ENCODE measurements around the gene FCN2.

FCN2 gene

DNA sequence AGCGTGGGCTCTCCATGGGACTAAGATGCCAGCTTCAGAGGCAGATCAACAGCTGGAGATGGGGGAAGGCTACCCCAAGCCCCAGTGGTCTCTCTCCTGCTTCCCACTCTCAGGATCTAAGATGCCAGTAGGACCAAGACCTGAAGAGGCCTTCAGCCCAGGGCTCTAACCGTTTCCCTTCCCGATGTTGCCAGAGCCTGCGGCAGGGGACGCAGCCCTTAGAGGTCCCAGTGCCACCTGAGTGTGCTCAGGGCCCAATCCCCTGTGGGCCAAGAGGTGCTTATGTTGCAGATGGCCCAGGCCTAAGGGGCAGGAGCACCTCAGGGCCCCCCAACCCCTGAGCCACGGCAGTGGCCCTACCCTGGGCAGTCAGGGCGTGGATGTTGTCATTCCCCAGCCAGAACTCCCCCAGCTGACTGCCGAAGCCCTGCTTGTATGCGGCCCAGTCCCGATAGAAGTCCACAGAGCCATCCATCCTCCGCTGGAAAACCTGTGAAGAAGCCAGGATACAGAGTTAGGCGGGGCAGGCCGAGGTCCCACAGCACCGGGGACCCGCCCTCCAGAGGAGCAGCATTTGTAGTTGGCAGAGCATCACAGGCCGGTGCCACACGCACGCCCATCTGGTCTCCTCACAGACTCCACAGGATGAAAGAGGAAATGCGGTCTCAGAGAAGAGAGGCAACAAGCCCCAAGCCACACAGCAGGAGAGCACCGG, 31.7 kb downstream of the FCN2 start:
- DNase-seq (ENCODE audit: low spot score) = no peak

DNA sequence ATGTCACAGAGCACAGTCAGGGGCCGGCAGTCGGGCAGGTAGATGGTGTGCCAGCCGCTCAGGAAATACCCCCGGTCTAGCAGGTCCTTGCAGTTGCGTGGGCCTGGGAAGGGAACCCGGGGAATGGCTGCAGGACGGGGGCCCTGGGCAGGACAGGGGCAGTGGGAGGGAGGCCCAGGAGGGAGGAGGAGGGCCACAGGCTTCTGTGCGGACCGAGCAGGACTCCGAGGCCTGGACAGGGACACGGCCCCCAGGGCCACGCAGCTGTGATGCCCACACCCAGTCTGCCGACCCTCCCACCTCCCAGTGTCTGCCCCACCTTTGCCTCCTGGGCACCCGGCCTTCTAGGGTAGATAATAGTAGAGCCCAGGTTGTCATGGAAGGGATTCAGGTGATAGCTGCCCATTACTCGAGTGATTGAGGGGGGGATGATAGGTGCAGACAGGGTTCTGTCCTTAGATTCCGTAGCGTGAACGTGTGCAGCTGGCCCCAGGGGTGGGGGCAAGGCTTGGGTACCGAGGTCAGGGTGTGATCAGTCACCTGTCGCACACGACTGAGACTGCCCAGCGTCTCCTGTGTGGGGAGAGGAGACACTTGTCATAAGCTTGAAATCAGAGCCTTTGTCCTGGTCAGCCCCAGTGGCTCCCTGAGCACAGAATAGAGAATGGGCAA, 32.6 kb downstream of the FCN2 start:
- DNase-seq (ENCODE audit: low spot score) = no peak

DNA sequence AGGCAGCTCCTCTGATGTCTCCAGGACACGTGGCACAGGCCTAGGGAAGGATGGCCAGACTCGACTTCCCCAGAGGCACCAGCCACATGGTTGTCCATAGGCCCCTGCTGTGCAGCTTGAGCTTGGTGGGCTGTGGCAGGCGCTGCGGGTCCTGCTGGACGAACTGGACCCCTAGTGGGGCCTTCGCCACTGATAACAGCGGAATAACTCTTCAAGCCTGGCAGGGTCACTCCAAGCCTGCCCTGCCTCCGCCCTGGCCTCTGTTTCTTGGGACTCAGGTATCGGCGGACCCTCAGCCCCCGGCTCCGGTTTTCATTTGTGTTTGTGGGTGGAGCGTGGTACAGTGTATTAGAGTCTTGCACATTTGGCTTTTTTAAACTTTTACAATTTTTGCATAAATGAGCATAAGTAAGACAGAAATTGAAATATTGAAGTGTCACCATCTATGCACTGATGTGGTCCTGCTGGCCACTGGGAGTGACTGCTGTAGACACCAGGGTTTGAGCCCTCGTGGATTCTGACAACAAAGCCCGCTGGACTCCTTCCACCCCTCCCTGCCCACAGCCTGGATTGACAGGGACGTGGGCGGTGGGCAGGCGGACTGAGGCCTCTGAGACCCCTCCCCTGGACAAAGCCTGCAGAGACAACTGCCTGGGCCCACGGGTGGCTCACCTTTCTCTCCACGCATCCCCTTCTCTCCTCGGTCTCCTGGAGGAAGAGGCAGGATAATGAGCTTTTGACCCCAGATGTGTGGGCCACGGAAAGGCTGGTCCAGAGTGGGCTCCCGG, 33.3 kb downstream of the FCN2 start:
- no peak for DNase-seq (ENCODE audit: low spot score)

DNA sequence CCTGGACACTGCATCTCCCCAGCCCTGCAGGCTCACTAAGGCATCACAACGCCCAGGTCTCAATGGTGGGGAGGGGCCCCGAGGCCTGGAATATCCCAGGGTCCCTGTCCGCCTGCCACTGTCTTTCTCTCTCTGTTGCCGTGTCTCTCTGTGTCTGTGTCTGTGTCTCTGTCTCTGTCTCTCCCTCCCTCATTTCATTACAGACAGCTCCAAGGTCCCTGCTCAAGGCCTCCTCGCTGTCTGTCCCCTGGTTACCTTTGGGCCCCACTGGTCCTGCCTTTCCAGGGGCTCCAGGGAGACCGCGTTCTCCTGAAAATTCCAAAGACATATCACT, 33.9 kb downstream of the FCN2 start:
- no peak for DNase-seq (ENCODE audit: low spot score)

DNA sequence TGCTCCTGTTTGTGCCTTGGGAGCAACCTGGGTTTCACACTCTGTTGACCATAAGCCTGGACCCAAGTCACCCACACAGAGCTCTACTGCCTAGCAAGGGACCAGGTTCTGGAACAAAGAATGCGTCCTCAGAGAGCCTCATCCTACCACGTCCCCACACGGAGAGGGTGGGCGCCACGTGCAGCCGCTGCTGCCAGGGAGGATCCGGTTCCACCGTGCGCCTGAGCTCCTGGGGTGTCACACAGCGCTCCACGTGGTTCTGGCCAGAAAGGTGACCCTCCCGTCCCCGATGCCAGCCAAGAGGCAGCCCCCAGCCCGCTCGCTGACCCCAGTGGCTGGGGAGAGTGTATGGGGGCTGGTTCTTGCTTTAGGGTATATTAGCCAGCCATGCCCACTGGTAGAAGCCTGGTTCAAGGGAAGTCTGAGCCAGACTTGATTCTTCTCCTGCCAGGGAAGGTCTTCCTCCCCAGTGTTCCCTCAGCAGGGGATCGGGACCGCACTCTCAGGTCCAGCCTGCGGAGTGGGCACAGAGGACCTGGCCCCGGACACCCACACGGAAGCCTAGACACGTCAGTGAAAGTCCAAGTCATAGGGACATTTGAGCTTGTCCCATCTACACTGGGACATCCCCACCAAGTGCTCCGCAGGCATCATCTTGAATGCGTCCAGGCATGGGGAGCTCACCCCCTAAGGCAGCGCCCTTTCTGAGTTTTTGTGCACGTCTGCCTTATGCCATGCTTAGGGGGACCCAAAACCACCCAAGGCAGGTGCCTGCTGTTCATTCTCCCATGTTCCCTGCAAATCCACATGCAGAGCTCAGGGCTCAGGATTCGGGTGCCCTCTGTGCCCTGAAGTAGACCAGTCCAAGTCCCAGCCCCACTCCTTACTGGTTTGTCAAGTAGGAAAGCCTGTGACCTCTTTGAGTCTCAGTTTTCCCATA, 34.7 kb downstream of the FCN2 start:
- DNase-seq (ENCODE audit: low spot score) = no peak

DNA sequence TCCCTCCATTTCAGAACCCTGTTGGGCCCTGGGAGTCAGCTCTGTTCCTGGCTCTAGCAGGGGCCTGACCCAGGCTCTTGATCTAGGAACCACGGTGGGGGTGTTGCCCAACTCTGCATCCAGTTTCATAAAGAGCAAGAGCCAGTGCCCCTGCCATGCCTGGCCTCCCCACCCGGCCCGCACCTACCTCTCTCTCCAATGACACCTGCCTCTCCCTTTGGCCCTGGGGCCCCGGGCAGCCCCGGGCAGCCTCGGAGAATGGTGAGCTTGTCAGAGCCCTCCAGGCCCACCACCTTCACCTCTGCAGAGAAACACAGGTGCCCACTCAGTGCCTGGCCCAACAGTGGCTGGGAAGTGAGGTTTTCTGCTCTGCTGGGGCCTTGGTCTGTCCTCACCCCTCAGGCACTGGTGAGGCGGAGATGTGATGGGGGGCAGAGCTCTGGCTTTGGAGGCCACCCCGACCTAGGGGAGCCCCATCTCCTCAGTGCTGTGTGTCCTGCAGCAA, 35.6 kb downstream of the FCN2 start:
- DNase-seq (ENCODE audit: low spot score) = no peak

DNA sequence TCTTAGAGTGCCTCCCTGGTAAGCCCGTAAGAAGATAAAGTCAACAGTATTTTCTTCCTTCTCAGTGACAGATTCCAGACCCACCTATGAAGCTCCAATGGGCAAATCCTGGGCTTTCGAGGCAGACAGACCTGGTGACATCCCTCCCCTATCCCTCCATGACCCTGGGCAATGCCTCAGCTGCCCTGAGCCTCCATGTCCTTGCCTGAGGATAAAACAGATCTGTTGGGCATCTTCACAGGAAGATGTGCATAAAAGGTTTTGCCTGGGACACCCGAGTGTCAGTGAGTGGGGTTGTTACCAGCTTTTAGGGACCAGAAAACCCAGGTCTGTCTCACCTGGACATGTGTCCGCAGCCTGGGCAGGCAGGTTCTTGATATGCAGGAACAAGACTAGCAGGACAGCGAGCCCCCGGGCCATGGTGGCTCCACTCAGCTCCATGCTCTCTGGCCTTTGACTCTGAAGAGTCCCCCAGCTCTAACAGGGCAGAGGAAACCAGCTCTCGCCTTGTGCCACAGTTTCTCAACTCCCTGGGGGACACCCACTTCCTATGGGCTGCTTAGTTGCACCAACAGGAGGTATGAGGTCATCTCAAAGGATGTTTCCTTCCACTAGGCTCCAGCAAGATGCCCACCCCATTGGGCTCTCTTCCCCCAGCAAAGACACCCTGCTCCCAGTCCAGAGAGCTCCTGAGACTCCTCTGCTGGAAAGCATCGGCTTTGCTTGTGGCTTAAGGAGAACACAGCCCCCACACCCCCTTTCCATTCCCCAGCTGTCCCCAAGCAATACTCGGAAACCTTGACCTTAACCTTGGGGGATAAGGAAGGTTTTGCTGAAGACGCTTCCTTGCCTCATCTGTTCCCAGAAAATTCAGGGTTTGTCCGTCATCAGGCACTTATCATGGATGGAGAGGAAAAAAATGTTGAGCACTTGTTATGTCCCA, 37.1 kb downstream of the FCN2 start, which contains the start of gene FCN1:
TSS of gene FCN1 (minus strand) at position 482 of the 943 bp plus-strand sequence. CDS start at position 441, 41 bp downstream.
- DNase-seq (ENCODE audit: low spot score) = no peak

DNA sequence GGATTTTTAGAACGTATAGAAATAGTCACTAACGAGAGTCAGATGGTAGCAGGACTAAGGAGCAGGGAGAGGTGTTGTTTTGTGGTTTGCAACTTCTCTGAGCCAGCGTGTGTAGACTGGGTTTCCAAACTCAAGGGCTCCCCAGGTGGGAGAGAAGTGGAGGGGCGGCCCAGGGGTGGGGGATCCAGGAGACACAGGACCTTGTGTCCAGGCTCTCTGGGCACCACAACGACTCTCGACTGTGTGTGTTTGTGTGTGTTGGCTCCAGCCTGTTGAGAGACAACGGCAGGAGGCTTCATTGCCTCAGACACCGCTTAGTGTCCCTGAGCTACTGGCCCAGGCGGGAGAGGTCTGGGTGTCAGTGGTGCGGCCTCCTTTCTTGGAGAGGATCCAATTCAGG, 38.0 kb downstream of the FCN2 start:
- DNase-seq (ENCODE audit: low spot score) = no peak

DNA sequence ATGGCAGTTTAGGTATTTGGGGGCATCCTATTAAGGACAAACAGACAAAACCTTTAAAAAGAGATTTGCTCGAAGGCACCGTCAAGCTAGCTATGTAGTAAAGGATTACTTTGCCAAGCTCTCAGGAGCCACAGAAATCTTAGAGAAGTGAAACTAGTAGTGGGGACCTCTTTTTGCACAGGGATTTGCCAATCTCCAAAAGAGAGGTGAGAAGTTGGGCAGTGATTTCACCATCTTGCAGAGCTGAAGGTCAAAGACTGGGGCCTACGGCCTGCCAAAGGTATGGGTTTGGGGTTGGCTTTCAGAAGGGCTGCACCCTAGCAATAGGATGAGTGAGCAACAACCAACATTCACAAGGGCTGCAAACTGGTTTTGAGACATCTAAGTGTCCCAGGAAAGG, 38.7 kb downstream of the FCN2 start:
- no peak for DNase-seq (ENCODE audit: low spot score)

DNA sequence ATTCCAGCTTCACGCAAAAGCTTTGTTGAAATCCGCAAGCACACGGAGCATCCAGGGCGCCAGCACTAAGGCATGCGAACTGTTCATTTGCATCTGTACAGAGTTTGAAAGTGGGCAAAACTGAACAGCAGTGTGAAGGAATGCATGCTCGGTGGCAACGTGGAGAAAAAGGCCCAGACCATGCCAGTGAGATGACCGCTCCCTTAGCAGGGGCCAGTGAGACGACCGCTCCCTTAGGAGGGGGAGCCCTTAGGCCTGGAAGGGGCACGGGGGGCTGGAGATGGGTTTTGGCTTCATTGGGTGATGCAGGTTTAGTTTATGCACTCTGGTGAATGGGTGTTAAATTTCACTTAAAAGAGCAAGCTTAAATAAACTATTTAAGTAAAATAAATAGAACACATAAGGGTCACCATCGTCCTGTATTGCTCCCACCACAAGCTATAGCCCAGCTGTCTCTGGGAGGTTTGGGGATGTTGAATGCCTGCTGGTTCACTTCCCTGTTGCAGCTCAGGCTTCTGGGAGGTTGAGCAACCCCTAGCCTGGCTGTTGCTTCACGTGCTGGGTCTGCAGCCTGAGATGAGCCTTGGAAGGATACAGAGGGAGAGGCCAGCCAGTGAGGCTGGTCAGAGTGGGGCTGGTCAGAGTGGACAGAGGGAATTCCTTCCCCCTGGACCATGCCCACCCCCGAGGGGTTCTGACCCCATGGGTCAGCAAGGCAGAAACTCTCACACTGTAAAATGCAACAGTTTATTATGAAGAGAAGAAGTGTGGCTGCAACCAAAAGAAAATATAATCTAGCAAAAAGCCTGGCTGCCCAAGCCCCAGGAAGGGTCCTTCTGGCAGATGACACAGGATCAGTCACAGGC, 41.7 kb downstream of the FCN2 start:
- peak; percentile 24 for DNase-seq (ENCODE audit: low spot score)

DNA sequence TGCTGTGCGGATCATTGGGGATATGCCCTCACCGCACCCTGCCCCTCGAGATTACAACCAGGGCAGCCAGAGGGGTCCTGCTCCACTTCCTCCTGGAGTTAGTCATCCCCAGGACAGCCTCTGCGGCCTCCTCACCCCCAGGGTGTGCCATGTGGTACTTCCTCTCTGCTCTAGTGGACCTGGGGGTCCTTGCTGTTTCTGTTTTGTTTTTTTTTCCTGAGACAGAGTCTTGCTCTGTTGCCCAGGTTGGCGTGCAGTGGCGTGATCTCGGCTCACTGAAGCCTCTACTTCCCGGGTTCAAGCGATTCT, 42.3 kb downstream of the FCN2 start:
- no peak for DNase-seq (ENCODE audit: low spot score)

DNA sequence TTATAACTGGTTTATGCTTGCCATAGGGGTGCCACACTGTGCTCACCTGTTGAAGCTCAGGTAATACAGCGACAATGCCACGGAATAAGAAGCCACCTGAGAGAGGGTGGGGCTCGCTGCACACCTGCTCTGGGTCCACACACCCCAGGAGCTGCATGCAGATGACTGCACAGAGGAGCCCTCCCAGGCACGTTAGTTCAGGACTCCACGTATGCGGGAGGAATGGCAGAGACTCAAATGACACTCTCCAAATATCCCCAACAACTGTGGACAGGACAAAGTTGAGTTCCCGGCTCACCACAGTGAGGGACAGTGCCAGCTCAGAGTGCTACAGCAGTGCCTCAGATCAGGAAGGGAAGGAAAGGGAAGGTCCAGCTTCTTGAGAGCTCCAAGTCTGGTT, 42.9 kb downstream of the FCN2 start:
- DNase-seq (ENCODE audit: low spot score) = no peak

DNA sequence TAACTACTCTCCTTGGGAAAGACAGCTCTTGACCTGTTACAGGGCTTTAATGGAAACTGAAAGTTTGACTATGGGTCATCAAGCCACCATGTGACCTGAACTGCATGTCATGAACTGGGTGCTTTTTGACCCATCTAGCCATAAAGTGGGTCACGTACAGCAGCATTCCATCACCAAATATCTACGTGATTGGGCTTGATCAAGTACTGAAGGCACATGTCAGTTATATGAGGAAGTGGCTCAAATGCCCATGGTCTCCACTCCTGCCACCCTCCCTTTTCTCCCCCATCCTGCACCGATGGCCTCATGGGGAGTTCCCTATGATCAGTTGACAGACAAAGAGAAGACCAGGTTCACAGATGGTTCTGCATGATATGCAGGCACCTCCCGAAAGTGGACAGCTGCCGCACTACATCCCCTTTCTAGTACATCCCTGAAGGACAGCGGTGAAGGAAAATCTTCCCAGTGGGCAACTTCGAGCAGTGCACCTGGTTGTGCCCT, 44.5 kb downstream of the FCN2 start:
- no peak for DNase-seq (ENCODE audit: low spot score)

DNA sequence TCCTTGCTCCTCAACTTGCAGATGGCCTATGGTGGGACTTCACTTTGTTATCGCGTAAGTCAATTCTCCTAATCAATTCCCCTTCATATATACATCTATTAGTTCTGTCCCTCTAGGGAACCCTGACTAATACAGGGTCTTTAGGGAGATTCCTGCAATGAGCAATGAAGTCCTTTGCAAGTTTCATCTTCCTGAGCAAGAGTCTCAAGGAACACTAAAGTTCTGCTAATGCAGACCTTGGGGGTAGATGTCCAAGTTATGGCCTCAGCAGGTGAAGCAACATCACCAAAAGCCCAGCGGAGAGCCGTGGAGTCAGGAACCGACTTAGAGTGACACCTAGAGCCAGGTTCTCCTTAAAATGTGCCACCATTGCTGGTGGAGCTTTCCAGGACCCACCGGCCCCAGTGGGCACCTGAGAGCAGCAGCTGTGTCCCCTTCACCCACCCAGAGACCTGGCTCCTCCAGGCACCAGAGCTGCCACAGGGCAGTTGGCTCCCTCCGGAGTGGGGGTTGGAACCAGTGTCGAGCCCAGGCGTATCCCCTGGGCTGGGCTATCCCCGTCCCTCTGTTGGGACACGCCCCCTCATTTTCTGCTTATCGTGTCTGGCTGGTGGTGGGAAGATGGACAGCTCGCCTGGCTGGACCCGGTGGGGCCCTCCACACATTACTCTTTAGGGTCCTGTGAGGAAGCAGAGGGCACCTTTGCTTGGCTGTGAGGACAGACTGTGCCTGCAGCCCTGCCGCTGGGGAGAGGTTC, 48.0 kb downstream of the FCN2 start:
- no peak for DNase-seq (ENCODE audit: low spot score)

DNA sequence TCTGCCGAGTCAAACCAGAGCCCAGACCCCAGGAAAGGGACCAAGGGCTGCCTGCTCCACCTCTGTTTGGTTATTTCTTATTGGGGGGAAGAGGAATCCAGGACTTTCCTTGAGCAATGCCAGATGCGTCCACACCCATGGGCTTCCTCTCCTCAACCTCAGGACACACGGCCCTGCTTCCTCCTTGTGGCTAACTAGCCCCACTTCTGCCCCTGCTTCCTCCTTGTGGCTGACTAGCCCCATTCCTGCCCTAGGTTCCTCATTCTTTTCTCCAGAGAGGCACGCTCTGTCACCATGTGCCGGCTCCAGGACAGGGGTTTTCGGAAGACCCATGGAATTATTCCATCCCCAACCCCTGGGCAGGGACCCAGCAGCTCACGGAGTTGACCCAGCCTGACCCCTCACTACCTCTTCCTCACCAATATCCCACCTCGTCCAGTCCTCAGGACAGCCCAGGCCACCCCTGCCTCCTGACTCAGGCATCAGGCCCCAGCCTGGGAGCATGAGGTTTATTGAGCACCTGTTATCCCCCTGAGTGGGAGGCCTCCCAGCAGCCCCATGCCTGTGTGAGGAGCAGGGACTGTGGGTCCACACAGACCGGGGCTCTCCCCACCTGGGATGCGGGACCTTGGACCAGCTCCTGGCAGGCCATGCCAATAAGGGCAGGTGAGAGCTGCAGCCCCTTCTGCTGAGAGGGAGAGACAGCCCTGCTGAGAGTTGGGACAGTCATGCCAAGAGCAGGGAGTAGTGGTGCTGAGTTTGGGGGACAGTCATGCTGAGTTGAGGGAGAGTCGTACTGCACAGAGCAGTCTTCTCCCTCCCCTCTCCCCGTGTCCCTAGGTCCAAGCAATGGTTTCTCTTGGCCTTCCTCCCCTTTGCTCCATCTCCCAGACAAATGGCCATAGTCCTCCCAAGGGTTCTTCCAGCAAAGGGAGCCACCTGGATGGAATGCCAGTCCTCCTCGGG, 48.9 kb downstream of the FCN2 start:
- DNase-seq (ENCODE audit: low spot score) = peak; percentile 64

DNA sequence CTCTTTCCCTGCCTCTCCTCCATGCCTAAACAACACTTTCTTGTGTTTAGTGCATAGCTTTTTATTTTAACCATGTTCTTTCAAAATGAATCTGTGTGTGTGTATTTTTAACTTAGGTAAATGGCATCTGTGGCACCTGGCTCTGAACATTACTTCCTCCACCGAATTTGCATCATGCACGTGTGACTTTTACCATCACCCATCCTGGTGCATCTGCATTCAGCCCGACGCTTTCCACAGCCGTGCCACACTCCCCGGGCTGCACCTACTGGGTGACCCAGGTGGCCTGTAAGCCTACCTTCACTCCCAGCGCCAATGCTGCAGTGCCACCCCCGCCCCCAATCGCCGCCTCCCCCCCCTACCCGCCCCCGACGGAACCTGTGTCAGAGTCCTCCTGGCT, 49.8 kb downstream of the FCN2 start:
- no peak for DNase-seq (ENCODE audit: low spot score)

DNA sequence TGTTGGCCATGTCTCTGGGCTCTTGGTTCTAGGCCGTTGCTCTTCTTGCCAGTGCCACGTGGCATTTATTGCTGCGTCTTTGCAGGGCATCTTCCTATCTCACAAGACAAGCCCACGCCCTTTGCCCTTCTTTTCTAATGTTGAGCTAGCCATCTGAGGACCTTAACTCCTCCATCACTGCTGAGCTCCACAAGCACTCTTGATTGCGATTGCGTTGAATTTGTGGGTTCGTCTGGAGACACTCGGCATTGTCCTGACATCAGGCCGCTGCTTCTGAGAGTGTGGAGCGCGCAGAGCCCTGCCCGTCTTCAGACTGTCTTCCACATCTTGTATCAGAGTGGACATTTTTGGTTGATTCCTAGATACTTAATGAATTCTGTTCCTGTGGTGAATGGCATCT, 51.6 kb downstream of the FCN2 start:
- DNase-seq (ENCODE audit: low spot score) = no peak

DNA sequence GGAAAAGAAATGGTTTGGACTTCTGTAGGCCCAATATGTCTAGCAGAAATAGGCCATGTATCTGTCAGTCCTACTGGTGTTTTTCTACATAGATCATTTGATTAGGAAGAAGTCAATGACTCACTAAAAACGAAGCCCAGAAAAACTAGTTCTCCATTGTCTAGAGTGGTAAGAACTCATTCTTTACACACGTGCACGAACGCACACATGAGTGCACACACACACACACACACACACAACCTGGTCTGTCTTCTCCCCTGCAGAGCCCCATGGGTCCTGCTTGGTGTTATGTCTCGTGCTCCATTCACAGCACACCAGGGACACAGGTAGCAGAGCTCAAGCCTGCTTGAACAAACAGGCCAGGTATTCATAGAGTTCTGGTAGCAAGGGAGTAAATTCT, 52.0 kb downstream of the FCN2 start:
- no peak for DNase-seq (ENCODE audit: low spot score)
